IMR-90 (cell line): ENCODE data around the gene MYO1G.

Experiments used
- CHD1 ChIP-seq: IDR thresholded peaks from 2 replicates; pipeline ENCODE4 v1.6.1; 2012; ENCODE audit warnings: low read depth, low read length, improper control_type of control experiment
- FOS ChIP-seq: fragments of 150-350 bp; IDR thresholded peaks from 2 replicates; pipeline ENCODE4 v1.6.1; 2016; ENCODE audit warnings: low read depth, low read length
- MAFK ChIP-seq: IDR thresholded peaks from 2 replicates; pipeline ENCODE4 v1.6.1; 2012; ENCODE audit warnings: low read depth, low read length, improper control_type of control experiment
- POLR2A ChIP-seq: IDR thresholded peaks from 2 replicates; pipeline ENCODE4 v1.6.1; 2012; ENCODE audit warnings: mild to moderate bottlenecking, low read depth, low read length
- RAD21 ChIP-seq: IDR thresholded peaks from 2 replicates; pipeline ENCODE4 v1.6.1; 2012; ENCODE audit warnings: low read length, improper control_type of control experiment
- RFX5 ChIP-seq: IDR thresholded peaks from 2 replicates; pipeline ENCODE4 v1.8.0; 2012; ENCODE audit warnings: low read depth, mild to moderate bottlenecking, low read length, moderate library complexity
- SMC3 ChIP-seq: fragments of 150-350 bp; IDR thresholded peaks from 2 replicates; pipeline ENCODE4 v1.6.1; 2016; ENCODE audit warnings: low read depth, mild to moderate bottlenecking, antibody characterized with exemption, low read length, moderate library complexity
- TF ChIP-seq, protein P1 (sequence below): conservative IDR thresholded peaks from 2 replicates; pipeline ENCODE4 v1.5.1; 2012; ENCODE audit warnings: mild to moderate bottlenecking, low read depth, low read length, improper control_type of control experiment

DNA sequence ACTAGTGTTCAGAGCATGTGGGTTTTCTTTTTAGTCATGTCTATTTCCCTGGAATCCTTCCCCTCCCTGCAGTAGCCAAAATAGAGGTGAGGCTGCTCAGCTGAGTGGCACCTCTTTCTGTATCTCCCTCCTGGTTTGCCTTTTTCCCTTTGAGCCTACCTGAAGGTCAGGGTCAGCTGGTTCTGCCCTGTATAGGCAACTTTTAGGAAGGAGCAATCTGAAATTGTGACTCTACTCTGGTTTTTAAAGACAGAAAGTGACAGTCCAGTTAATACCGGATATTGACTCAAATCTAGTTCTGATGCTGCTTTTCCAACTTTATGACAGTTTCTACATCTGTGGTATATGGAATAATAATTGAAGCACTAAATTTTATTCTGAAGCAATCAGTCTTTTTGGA, 47.2 kb upstream of the MYO1G start:
- TF ChIP-seq, protein P1, sequence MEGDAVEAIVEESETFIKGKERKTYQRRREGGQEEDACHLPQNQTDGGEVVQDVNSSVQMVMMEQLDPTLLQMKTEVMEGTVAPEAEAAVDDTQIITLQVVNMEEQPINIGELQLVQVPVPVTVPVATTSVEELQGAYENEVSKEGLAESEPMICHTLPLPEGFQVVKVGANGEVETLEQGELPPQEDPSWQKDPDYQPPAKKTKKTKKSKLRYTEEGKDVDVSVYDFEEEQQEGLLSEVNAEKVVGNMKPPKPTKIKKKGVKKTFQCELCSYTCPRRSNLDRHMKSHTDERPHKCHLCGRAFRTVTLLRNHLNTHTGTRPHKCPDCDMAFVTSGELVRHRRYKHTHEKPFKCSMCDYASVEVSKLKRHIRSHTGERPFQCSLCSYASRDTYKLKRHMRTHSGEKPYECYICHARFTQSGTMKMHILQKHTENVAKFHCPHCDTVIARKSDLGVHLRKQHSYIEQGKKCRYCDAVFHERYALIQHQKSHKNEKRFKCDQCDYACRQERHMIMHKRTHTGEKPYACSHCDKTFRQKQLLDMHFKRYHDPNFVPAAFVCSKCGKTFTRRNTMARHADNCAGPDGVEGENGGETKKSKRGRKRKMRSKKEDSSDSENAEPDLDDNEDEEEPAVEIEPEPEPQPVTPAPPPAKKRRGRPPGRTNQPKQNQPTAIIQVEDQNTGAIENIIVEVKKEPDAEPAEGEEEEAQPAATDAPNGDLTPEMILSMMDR, result no peak
- no peak for TF ChIP-seq POLR2A
- TF ChIP-seq CHD1, result no peak
- no peak for TF ChIP-seq RFX5
- TF ChIP-seq SMC3, result no peak
- no peak for TF ChIP-seq RAD21
- TF ChIP-seq MAFK, result no peak
- TF ChIP-seq FOS, result no peak
